HUES48 (cell line): ENCODE results near the gene MCM3AP.

Experiments
- H3K27ac ChIP-seq: one replicate; pipeline ENCODE4 v1.7.0; 2013; ENCODE audit warnings: low read depth, low read length, inconsistent platforms
- H3K27me3 ChIP-seq: 2 replicates; pipeline ENCODE4 v1.6.1; 2013; ENCODE audit warnings: mild to moderate bottlenecking, low read length; ENCODE audit not compliant: control insufficient read depth, insufficient read depth
- H3K36me3 ChIP-seq: 2 replicates; pipeline ENCODE4 v1.6.1; 2013; ENCODE audit warnings: low read length; ENCODE audit not compliant: control insufficient read depth, insufficient read depth
- H3K4me1 ChIP-seq: 2 replicates; pipeline ENCODE4 v1.6.1; 2013; ENCODE audit warnings: mild to moderate bottlenecking, low read length; ENCODE audit not compliant: control insufficient read depth, insufficient read depth
- H3K4me3 ChIP-seq: 2 replicates; pipeline ENCODE4 v1.5.1; 2013; ENCODE audit warnings: mild to moderate bottlenecking, low read depth, low read length
- H3K9ac ChIP-seq: 2 replicates; pipeline ENCODE4 v1.6.1; 2013; ENCODE audit warnings: mild to moderate bottlenecking, low read depth, low read length, moderate library complexity
- H3K9me3 ChIP-seq: 2 replicates; pipeline ENCODE4 v1.6.1; 2013; ENCODE audit warnings: low read length; ENCODE audit not compliant: control insufficient read depth, insufficient read depth

Gene MCM3AP

GRCh38 chr21:46215436-46216131 lies 69.8 kb downstream of the MCM3AP start:
- no peak overlapping the region for H3K9ac ChIP-seq
- peaks cover 63% of the 10 kb centered on the region for H3K36me3 ChIP-seq
- no peak overlapping the region for H3K27ac ChIP-seq
- no peaks in the 10 kb centered on the region for H3K4me1 ChIP-seq
- H3K27me3 ChIP-seq, result no peaks in the 10 kb centered on the region
- no peaks in the 10 kb centered on the region for H3K9me3 ChIP-seq
- no peak overlapping the region for H3K4me3 ChIP-seq

DNA sequence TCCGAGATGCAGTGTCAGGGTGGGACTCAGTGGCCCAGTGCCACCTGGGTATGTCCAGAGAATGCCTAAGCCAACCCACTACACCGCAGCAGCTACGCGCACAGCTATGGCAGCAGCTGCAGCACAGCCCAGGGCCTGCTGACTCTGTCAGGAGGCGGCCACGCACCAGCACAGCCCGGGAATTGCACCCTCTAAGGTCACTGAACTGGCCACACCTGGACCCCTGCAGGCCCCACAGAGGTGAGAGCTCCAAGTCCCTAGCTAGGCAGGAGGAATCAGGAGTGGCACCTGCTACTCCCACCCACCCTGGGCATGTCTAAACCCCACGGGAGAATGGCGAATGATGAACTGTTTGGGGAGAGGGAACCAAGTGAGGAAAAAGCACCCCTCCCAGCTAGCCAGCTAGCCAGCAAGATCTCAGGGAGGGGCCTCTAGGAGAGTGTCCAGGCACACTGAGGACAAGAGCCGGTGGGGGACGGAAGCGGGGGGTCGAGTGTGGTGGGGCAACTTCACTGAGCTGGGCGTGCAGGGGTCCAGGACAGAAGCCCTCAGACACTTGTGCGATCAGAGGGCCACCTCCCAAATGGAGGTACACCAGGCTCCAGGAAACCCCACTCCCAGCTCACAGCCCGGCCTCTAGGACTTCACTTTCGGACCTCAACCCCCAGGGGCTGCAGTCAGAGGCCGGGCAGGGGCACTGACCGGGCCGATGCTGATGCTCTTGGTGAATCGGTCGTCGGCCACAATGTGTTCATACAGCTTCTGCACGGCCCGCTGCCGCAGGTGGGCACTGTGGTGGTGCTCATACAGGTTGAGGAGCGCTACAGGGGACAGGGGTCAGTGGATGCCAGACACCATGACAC lies 70.7 kb downstream of the MCM3AP start:
- Histone ChIP-seq H3K4me1 (no peaks in the 10 kb centered on the region), H3K4me3 (no peak overlapping the region), H3K27me3 (no peaks in the 10 kb centered on the region), H3K27ac (no peak overlapping the region), H3K9ac (no peak overlapping the region), H3K36me3 (peaks cover 56% of the 10 kb centered on the region), H3K9me3 (no peaks in the 10 kb centered on the region)

DNA sequence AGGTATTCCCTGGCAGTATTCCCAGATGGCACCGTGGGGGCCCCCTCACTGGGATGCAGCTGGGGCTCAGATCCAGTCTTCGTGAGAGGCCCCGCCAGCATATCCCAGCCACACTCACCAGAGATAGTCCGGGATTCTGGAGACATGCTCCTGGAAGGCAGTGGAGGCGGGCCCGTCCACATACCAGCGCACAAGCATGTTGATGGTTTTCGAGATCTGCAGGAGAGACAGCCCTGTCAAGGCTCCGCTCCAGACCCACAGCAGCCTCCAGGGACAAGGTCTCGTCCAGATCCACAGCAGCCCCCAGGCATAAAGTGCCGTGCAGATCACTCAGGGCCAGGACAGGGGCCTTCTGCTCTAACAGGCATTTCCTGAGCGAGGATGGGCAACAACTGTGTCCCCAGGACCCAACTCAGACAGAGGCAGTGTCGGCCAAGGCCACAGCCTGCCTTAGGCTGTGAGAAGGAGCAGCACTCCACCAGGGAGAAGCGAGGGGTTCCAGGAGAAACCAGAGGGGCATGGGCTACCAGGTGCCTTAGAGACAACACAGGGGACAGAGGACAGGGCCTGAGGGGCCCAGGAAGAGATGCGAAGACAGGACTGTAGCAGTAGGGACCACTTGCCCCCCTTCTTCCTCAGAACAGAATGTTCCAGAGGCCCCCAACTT lies 71.7 kb downstream of the MCM3AP start:
- H3K9ac ChIP-seq, result no peak overlapping the region
- peaks cover 58% of the 10 kb centered on the region for H3K36me3 ChIP-seq
- no peaks in the 10 kb centered on the region for H3K4me1 ChIP-seq
- H3K9me3 ChIP-seq, result no peaks in the 10 kb centered on the region
- H3K27me3 ChIP-seq, result no peaks in the 10 kb centered on the region
- H3K4me3 ChIP-seq, result no peak overlapping the region
- H3K27ac ChIP-seq, result no peak overlapping the region

DNA sequence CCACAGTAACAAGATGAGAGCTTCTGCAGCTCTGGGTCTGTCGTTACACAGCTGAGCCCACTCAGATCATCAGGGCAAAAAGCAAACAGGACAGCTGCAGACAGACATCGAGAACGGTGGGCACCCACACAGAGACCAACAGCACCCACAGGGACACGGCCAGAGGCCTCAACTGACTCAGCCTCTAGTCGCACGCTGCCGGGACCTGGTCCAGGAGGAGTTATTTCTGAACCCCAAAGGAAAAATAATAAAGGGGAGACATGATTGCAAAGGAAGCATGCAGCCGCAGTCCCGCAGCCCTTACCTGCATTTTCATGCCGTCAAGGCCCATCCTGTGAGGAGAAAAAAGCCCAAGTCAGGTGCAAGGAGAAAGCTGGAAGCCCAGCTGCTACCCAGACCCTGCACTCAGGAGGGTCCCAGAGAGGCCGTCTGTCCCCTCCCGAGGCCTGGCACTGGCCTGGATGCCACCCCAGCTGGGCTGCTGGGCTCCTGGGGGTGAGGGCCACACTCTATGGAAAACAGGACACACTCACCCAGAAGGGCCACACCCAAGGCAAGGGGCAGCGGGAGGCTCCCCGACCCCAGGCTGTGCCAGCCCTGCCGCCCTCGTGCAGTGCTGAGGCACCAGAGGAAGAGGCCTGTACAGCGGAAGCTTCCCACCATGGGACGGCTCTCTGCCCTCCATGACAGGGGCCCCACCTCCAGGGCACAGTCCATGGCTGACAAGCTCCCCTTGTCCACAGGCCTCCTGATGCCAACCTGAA lies 72.5 kb downstream of the MCM3AP start:
- Histone ChIP-seq H3K4me3 (no peak overlapping the region), H3K4me1 (no peaks in the 10 kb centered on the region), H3K36me3 (peaks cover 65% of the 10 kb centered on the region), H3K27ac (no peak overlapping the region), H3K9me3 (no peaks in the 10 kb centered on the region), H3K27me3 (no peaks in the 10 kb centered on the region), H3K9ac (no peak overlapping the region)

DNA sequence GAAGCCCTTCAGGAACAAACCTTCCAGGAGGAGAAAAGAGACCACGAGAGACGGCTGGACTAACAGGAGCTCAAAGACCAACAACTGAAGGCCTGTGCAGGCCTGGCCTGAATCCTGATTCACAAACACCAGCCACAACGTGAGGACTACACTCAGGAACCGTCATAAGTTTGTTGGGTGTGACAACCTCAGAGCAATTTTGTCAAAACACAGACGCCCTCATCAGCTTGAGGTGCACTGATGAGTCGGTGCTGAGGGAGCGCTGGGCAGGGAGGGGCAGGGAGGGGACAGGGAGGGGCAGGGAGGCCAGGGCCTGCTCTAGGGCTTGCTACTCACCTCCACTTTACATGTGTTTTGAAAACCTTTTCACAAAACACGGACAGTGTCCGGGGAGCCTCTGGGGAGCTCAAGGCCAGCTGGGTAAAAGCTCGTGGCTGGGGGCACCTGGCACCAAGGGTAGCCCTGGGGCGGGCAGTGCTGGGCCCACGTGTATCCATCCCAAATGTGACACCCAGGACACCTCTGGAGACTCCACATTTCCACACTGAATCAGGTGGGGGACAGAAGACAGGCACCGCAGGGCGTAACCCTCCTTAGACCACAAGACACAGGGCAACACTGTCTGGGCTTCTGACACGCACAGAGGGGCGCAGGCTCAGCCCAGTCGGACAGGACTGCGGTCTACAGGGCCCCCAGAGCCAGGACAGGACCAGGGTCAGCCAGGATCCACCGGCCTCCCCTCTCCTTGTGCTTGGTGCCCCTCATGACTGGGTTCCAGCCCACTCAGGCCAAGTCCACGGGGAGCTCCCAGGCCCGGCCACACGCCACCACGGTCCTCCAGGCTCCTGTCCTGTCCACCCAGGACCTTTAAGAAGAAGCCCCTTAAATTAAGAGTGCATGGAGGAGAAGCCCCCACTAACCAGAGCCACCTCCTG lies 73.4 kb downstream of the MCM3AP start:
- no peak overlapping the region for H3K27ac ChIP-seq
- no peak overlapping the region for H3K9ac ChIP-seq
- peaks cover 68% of the 10 kb centered on the region for H3K36me3 ChIP-seq

GRCh38 chr21:46211376-46211775 lies 74.0 kb downstream of the MCM3AP start:
- no peaks in the 10 kb centered on the region for H3K27me3 ChIP-seq
- H3K36me3 ChIP-seq, result peaks cover 71% of the 10 kb centered on the region
- H3K4me3 ChIP-seq, result no peak overlapping the region
- H3K9me3 ChIP-seq, result no peaks in the 10 kb centered on the region
- no peak overlapping the region for H3K9ac ChIP-seq
- H3K4me1 ChIP-seq, result no peaks in the 10 kb centered on the region
- H3K27ac ChIP-seq, result no peak overlapping the region

More for the DNA sequence above, 73.4 kb downstream of the MCM3AP start:
- Histone ChIP-seq H3K4me3 (no peak overlapping the region), H3K27me3 (no peaks in the 10 kb centered on the region), H3K4me1 (no peaks in the 10 kb centered on the region), H3K9me3 (no peaks in the 10 kb centered on the region)

DNA sequence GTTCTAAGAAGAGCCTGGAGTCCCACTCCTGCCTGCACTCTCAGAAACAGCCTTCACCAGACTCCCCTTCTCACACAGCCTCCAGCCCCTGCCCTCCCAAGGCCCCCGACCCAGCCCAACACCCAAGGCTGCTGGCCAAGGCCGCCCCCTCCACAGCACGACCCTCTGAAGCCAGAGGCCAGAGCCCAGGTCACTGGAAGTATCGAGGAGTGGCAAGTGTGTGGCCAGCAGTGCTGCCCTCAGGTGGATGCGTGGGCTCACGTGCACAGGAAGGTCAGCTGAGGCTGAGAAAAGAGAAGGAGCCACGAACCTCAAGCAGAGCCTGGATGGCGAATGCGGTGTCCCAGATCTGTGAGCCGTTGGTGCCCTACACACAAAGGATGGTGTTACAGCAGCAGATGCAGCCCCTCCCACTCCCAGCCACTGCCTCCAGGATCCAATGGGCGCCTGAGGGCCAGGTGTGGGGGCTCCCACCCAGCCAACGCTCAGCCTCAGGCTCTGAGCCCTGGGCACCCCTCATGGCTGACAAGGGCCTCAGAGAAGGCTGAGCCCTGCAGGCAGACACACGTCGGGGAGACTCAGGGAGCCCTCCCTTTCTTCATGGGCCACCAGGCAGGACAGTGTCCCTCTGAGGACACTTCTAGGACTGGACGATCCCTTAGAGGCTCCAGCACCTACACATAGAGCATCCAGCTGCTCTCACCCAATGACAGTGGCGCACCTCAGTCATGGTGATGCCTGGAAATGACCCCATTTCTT lies 74.9 kb downstream of the MCM3AP start:
- Histone ChIP-seq H3K9ac (no peak overlapping the region), H3K27ac (no peak overlapping the region), H3K27me3 (no peaks in the 10 kb centered on the region), H3K36me3 (peaks cover 73% of the 10 kb centered on the region), H3K4me3 (no peak overlapping the region), H3K9me3 (no peaks in the 10 kb centered on the region), H3K4me1 (no peaks in the 10 kb centered on the region)

- H3K9ac ChIP-seq, result no peak overlapping the region
- H3K4me3 ChIP-seq, result no peak overlapping the region
- no peaks in the 10 kb centered on the region for H3K27me3 ChIP-seq
- no peak overlapping the region for H3K27ac ChIP-seq
- H3K4me1 ChIP-seq, result no peaks in the 10 kb centered on the region
- peaks cover 84% of the 10 kb centered on the region for H3K36me3 ChIP-seq
- no peaks in the 10 kb centered on the region for H3K9me3 ChIP-seq
Measured at GRCh38 chr21:46208761-46209721, 76.4 kb downstream of the MCM3AP start.
